Adrenal gland (tissue), 12 donors: Measurements from ENCODE around the gene DHRS3. TPM values are rescaled to one million over a fixed set of nuclear protein-coding genes. Genes with fewer than 3 reads are reported as not detected.

Experiments
- DNase-seq, 7 donors: peaks; one replicate each; pipeline ENCODE4 v3.0.0-alpha.2; 2019 to 2020
- H3K27ac ChIP-seq, 5 donors: fragments of 200-600 bp; sonication (generic) in 4 of 5; 1 replicate in 3 of 5; 2 replicates in 2 of 5; pipeline versions ENCODE4 v1.5.1 to v1.8.0; 2016 to 2020; ENCODE audit warnings: mild to moderate bottlenecking in 1 of 5
- H3K27me3 ChIP-seq: fragments of 200-600 bp; 2 replicates; pipeline ENCODE4 v1.8.0; 2021
- H3K36me3 ChIP-seq, 2 donors: fragments of 200-600 bp; replicated peaks in 1 of 2; 1 replicate in 1 of 2; 2 replicates in 1 of 2; pipeline versions ENCODE4 v1.5.1 to v1.8.0; 2018 to 2022
- H3K4me1 ChIP-seq, 2 donors: fragments of 200-600 bp; replicated peaks in 1 of 2; 1 replicate in 1 of 2; 2 replicates in 1 of 2; pipeline versions ENCODE4 v1.5.1 to v1.8.0; 2018 to 2021
- H3K4me3 ChIP-seq, 4 donors: fragments of 200-600 bp; sonication (generic) in 3 of 4; one replicate each; pipeline ENCODE4 v1.5.1; 2016 to 2018
- H3K9me3 ChIP-seq, 3 donors: fragments of 200-600 bp; sonication (generic) in 1 of 3; replicated peaks in 1 of 3; 1 replicate in 2 of 3; 2 replicates in 1 of 3; pipeline versions ENCODE4 v1.5.1 to v1.8.0; 2016 to 2021
- POLR2A ChIP-seq, 2 donors: fragments of 450-650 bp; IDR thresholded peaks; one replicate each; pipeline ENCODE4 v1.6.1; 2017; ENCODE audit warnings: antibody characterized with exemption in 2 of 2, mild to moderate bottlenecking in 2 of 2, moderate library complexity in 1 of 2
- WGBS, 4 donors: extraction: QIAGEN DNeasy Blood & Tissue Kit in 2 of 4; methylation state at CpG; one replicate each; pipeline versions ENCODE4 v1.1.5 to v1.1.7; 2013 to 2017; 5-methylcytosine and 5-hydroxymethylcytosine counted together
- intact Hi-C, 2 donors: fragments of 100-400 bp; cut with DNase I; formaldehyde crosslinking; loops; one replicate each; pipeline versions ENCODE4 v1.14.1 to v1.15.0; 2022 to 2023
- polyA plus RNA-seq, 3 donors: library from polyadenylated mRNA; stranded (reverse); fragments of 200-250 nt in 2 of 3; fragments of 350-450 nt in 1 of 3; fragmentation: Illumina TruSeq in 1 of 3; extraction: RNeasy Lipid Tissue Mini Kit (QIAGEN cat#74804) in 1 of 3; gene quantifications; one replicate each; pipeline ENCODE4 v1.2.3, GENCODE V29; 2013 to 2014
- total RNA-seq, 9 donors: library from RNA; depleted of rRNA in 4 of 9; stranded (reverse); fragments of >200 nt in 4 of 9; fragments of 120-200 nt in 1 of 9; fragmentation: NEBNext Ultra II Directional in 1 of 9; extraction: Animal tissue kit (Norgen Biotek cat#: 25700) in 1 of 9; gene quantifications; one replicate each; pipeline versions ENCODE4 v1.1.0 to v1.2.4, GENCODE V29; 2013 to 2023
- TF ChIP-seq, protein P1 (sequence below), 6 experiments: fragments of 450-650 bp in 4 of 6; fragments of 200-600 bp in 2 of 6; sonication (generic) in 1 of 6; IDR thresholded peaks; 1 replicate in 5 of 6; 2 replicates in 1 of 6; pipeline versions ENCODE4 v1.5.1 to v1.8.0; 2016 to 2021; ENCODE audit warnings: antibody characterized with exemption in 6 of 6, mild to moderate bottlenecking in 2 of 6, moderate library complexity in 1 of 6
- donor health status: healthy with polysubstance abuse.
- donor health status: Bipolar disorder and iron deficiency.
- donor health status: DM: yes; HTN: yes; CAD: no.
- donor health status: DM: no; HTN: no; CAD: no.
- donor health status: DM: no; HTN: no; CAD: no.
- donor health status: DM: yes; HTN: yes; CAD: no.

DHRS3 gene
- total and polyA plus RNA-seq, 12 donors, result 7.7 to 72.4 (median 41.3) TPM

DNA sequence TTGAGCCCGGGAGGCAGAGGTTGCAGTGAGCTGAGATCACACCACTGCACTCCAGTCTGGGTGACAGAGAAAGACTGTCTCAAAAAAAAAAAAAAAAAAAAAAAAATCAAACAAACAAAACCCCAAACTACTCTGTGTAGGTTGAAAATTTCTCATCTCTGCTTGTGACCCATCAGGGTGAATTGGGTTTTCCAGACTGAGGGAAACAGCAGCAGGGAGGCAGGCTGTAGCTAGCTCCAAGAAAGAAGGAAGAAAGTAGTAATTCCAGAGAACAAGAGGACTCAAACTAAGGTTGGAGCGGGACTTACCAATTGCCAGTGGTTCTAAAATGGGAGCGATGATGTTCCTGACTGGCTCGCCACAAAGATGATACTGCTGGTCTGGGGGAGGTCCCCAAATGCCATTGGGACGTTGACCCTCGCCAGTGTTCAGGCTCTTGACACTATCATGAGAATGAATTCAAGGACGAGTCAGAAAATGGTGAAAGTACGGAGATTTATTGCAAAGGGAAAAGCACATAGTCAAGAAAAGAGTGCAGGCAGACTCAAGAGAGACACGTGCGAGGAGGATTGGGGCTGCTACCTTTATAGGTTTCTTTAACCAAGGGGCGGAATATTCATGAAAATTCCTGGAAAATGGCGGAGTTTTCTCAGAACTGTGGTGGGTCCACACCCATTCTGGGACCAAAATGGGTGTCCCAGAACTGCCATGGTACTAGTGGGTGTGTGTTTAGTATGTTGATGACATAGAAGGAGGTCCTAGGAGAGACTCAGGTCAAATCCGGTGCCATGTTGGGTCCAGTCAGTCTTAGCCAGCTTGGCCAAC is 39.3 kb upstream of the DHRS3 start:
- no peaks in the 10 kb centered on the region for H3K4me1 ChIP-seq
- no peak overlapping the region for H3K27ac ChIP-seq
- intact Hi-C loops, result loop anchor here (10.0 kb wide), 2 partner anchors 342 to 382 kb away; no protein-coding TSS in a partner anchor
- no peaks in the 10 kb centered on the region for H3K36me3 ChIP-seq
- no peak overlapping the region for H3K4me3 ChIP-seq
- no peak for DNase-seq
- TF ChIP-seq, protein P1, sequence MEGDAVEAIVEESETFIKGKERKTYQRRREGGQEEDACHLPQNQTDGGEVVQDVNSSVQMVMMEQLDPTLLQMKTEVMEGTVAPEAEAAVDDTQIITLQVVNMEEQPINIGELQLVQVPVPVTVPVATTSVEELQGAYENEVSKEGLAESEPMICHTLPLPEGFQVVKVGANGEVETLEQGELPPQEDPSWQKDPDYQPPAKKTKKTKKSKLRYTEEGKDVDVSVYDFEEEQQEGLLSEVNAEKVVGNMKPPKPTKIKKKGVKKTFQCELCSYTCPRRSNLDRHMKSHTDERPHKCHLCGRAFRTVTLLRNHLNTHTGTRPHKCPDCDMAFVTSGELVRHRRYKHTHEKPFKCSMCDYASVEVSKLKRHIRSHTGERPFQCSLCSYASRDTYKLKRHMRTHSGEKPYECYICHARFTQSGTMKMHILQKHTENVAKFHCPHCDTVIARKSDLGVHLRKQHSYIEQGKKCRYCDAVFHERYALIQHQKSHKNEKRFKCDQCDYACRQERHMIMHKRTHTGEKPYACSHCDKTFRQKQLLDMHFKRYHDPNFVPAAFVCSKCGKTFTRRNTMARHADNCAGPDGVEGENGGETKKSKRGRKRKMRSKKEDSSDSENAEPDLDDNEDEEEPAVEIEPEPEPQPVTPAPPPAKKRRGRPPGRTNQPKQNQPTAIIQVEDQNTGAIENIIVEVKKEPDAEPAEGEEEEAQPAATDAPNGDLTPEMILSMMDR (IDR thresholded peaks at IDR 0.05), result no peak
- no peak for TF ChIP-seq POLR2A (IDR thresholded peaks at IDR 0.05)
- H3K9me3 ChIP-seq, result no peaks in the 10 kb centered on the region
- H3K27me3 ChIP-seq, result peaks cover 1% of the 10 kb centered on the region
- WGBS, 4 donors, result 82 to 89% (median 85%) methylated on average over 13 of the region's 13 CpGs

DNA sequence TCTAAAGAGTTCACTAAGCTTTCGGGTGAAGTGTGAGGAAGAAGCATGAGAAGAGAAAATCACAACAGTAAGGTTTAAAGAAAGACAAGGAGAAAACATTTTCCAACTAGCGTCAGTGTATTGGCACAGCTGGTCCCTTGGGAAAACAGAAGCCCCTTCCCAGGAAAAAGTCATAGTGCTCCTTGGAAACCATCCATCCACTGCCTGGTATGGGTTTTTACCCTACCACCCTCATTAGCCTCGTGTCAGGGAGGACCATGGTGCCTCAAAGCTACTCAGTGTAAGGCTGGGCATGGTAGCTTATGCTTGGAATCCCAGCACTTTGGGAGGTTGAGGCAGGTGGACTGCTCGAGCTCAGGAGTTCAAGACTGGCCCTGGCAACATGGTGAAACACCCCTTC is 38.6 kb upstream of the DHRS3 start:
- WGBS, 4 donors, result 84 to 91% (median 86%) methylated on average over 4 of the region's 4 CpGs
- TF ChIP-seq, protein P1 (IDR thresholded peaks at IDR 0.05), result no peak
- TF ChIP-seq POLR2A (IDR thresholded peaks at IDR 0.05), result no peak
- DNase-seq, result no peak
- Histone ChIP-seq H3K9me3 (no peaks in the 10 kb centered on the region), H3K27ac (no peak overlapping the region), H3K36me3 (no peaks in the 10 kb centered on the region), H3K4me1 (no peaks in the 10 kb centered on the region), H3K27me3 (peaks cover 3% of the 10 kb centered on the region), H3K4me3 (no peak overlapping the region)
- intact Hi-C loops, result loop anchor here (10.0 kb wide), 2 partner anchors 342 to 382 kb away; no protein-coding TSS in a partner anchor

DNA sequence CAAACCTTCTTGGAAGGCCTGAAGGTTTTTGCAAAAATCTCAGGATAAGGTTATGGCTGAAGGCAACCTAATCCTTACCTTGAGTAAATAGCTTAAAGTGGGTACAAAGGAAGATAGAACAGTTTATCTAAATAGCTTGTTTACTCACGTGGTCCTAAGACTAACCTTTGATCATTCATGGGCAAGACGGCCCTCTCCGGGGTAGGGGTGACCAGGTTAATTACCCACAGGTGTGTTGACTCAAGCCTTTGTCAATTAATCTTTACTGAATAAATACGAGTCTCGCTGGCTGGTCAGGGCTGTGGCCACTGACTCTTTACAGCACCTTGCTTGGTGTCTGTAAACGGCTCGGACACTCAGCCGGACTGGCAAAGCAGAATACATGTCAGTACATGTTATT is 36.6 kb upstream of the DHRS3 start:
- no peaks in the 10 kb centered on the region for H3K4me1 ChIP-seq
- H3K27ac ChIP-seq, result no peak overlapping the region
- intact Hi-C loops, result loop anchor here (10.0 kb wide), 2 partner anchors 340 to 380 kb away; no protein-coding TSS in a partner anchor
- TF ChIP-seq POLR2A (IDR thresholded peaks at IDR 0.05), result no peak
- TF ChIP-seq, protein P1 (IDR thresholded peaks at IDR 0.05), result no peak
- DNase-seq, result no peak
- no peak overlapping the region for H3K4me3 ChIP-seq
- H3K9me3 ChIP-seq, result no peaks in the 10 kb centered on the region
- H3K36me3 ChIP-seq, result no peaks in the 10 kb centered on the region
- H3K27me3 ChIP-seq, result peaks cover 3% of the 10 kb centered on the region
- WGBS, 4 donors, result 90 to 93% (median 92%) methylated on average over 8 of the region's 8 CpGs

GRCh38 chr1:12654004-12654567 is 36.1 kb upstream of the DHRS3 start:
- TF ChIP-seq POLR2A (IDR thresholded peaks at IDR 0.05), result no peak
- TF ChIP-seq, protein P1 (IDR thresholded peaks at IDR 0.05), result no peak
- intact Hi-C loops, result loop anchor here (10.0 kb wide), 2 partner anchors 339 to 379 kb away; no protein-coding TSS in a partner anchor
- no peak overlapping the region for H3K4me3 ChIP-seq
- H3K4me1 ChIP-seq, result no peaks in the 10 kb centered on the region
- WGBS, 4 donors, result 79 to 88% (median 85%) methylated on average over 4 of the region's 4 CpGs
- H3K27ac ChIP-seq, result no peak overlapping the region
- H3K36me3 ChIP-seq, result no peaks in the 10 kb centered on the region
- H3K27me3 ChIP-seq, result peaks cover 3% of the 10 kb centered on the region
- no peak for DNase-seq
- no peaks in the 10 kb centered on the region for H3K9me3 ChIP-seq
